H9 (cell line): Measurements from ENCODE around the gene PSMD10. TPM values are rescaled to one million over a fixed set of nuclear protein-coding genes. Genes with fewer than 3 reads are reported as not detected.

Experiments used
- DNase-seq: peaks from one replicate; pipeline ENCODE4 v3.0.0-alpha.2; 2017
- H2AFZ ChIP-seq: one replicate; pipeline ENCODE4 v1.6.1; 2013; ENCODE audit warnings: mild to moderate bottlenecking, low read length, control low read depth, moderate library complexity
- H2AK5ac ChIP-seq: 2 replicates; pipeline ENCODE4 v1.6.1; 2013; ENCODE audit warnings: low read length, control low read depth, mixed read lengths; ENCODE audit not compliant: insufficient read length
- H2BK120ac ChIP-seq: one replicate; pipeline ENCODE4 v1.6.1; 2013; ENCODE audit warnings: low read depth, mild to moderate bottlenecking, low read length, control low read depth, inconsistent platforms; ENCODE audit not compliant: poor library complexity, severe bottlenecking
- H2BK12ac ChIP-seq: 2 replicates; pipeline ENCODE4 v1.6.1; 2013; ENCODE audit warnings: low read length, control low read depth, mixed read lengths, low read depth; ENCODE audit not compliant: insufficient read length
- H2BK15ac ChIP-seq: 2 replicates; pipeline ENCODE4 v1.6.1; 2013; ENCODE audit warnings: low read depth, low read length, control low read depth
- H2BK20ac ChIP-seq: one replicate; pipeline ENCODE4 v1.6.1; 2013; ENCODE audit warnings: low read depth, mild to moderate bottlenecking, low read length, control low read depth, inconsistent platforms; ENCODE audit not compliant: poor library complexity, severe bottlenecking
- H2BK5ac ChIP-seq: 2 replicates; pipeline ENCODE4 v1.6.1; 2013; ENCODE audit warnings: low read length, control low read depth, mixed read lengths; ENCODE audit not compliant: insufficient read length
- H3K14ac ChIP-seq: 2 replicates; pipeline ENCODE4 v1.6.1; 2013; ENCODE audit warnings: low read length, control low read depth; ENCODE audit not compliant: insufficient read depth
- H3K18ac ChIP-seq: 2 replicates; pipeline ENCODE4 v1.6.1; 2013; ENCODE audit warnings: low read depth, mild to moderate bottlenecking, mixed read lengths, low read length, control low read depth; ENCODE audit not compliant: insufficient read length
- H3K23ac ChIP-seq: 2 replicates; pipeline ENCODE4 v1.6.1; 2013; ENCODE audit warnings: low read length, control low read depth, mixed read lengths, low read depth; ENCODE audit not compliant: insufficient read length
- H3K23me2 ChIP-seq: 2 replicates; pipeline ENCODE4 v1.6.1; 2013; ENCODE audit warnings: low read depth, mild to moderate bottlenecking, mixed read lengths, low read length, control low read depth; ENCODE audit not compliant: insufficient read length, poor library complexity, severe bottlenecking
- H3K27ac ChIP-seq: 2 replicates; pipeline ENCODE4 v1.5.1; 2013; ENCODE audit warnings: low read length, control low read depth, mixed read lengths, low read depth; ENCODE audit not compliant: insufficient read length
- H3K27me3 ChIP-seq: 2 replicates; pipeline ENCODE4 v1.6.1; 2013; ENCODE audit warnings: low read length, control low read depth, inconsistent platforms; ENCODE audit not compliant: insufficient read depth
- H3K4ac ChIP-seq: 2 replicates; pipeline ENCODE4 v1.6.1; 2013; ENCODE audit warnings: low read depth, mild to moderate bottlenecking, control low read depth, inconsistent platforms, low read length, moderate library complexity
- H3K4me1 ChIP-seq: 2 replicates; pipeline ENCODE4 v1.6.1; 2013; ENCODE audit warnings: low read length, control low read depth, inconsistent platforms; ENCODE audit not compliant: insufficient read depth
- H3K4me2 ChIP-seq: 2 replicates; pipeline ENCODE4 v1.6.1; 2013; ENCODE audit warnings: low read length, control low read depth, mixed read lengths; ENCODE audit not compliant: insufficient read length, insufficient read depth
- H3K56ac ChIP-seq: 2 replicates; pipeline ENCODE4 v1.6.1; 2013; ENCODE audit warnings: low read depth, mild to moderate bottlenecking, mixed read lengths, low read length, control low read depth; ENCODE audit not compliant: insufficient read length
- H3K79me1 ChIP-seq: 2 replicates; pipeline ENCODE4 v1.6.1; 2013; ENCODE audit warnings: low read depth, mild to moderate bottlenecking, moderate library complexity, low read length, control low read depth, inconsistent platforms; ENCODE audit not compliant: insufficient read depth, poor library complexity, severe bottlenecking
- H3K79me2 ChIP-seq: 2 replicates; pipeline ENCODE4 v1.6.1; 2013; ENCODE audit warnings: low read length, control low read depth, inconsistent platforms; ENCODE audit not compliant: insufficient read depth
- H3K9ac ChIP-seq: 2 replicates; pipeline ENCODE4 v1.6.1; 2013; ENCODE audit warnings: low read length, control low read depth, mixed read lengths; ENCODE audit not compliant: insufficient read length; ENCODE audit errors: extremely low read depth
- H3K9me3 ChIP-seq: one replicate; pipeline ENCODE4 v1.6.1; 2013; ENCODE audit warnings: low read depth, low read length, inconsistent platforms; ENCODE audit not compliant: control insufficient read depth
- H3T11ph ChIP-seq: one replicate; pipeline ENCODE4 v1.6.1; 2013; ENCODE audit warnings: mild to moderate bottlenecking, low read length, control low read depth, inconsistent platforms
- H4K20me1 ChIP-seq: one replicate; pipeline ENCODE4 v1.6.1; 2013; ENCODE audit not compliant: control insufficient read depth, insufficient read length, insufficient read depth
- H4K5ac ChIP-seq: 2 replicates; pipeline ENCODE4 v1.6.1; 2013; ENCODE audit warnings: low read depth, mild to moderate bottlenecking, mixed read lengths, low read length, control low read depth; ENCODE audit not compliant: insufficient read length
- H4K8ac ChIP-seq: replicated peaks from 2 replicates; pipeline ENCODE4 v1.6.1; 2013; ENCODE audit warnings: low read length, control low read depth, mixed read lengths, low read depth; ENCODE audit not compliant: insufficient read length
- H4K91ac ChIP-seq: 2 replicates; pipeline ENCODE4 v1.6.1; 2013; ENCODE audit warnings: low read depth, mild to moderate bottlenecking, moderate library complexity, mixed read lengths, low read length, control low read depth; ENCODE audit not compliant: insufficient read length
- H3K27ac Mint-ChIP-seq, 3 experiments: 2 replicates in 2 of 3; 3 replicates in 1 of 3; pipeline ENCODE4 v1.8.0; 2020 to 2021; ENCODE audit warnings: mixed read lengths in 3 of 3, mild to moderate bottlenecking in 1 of 3, moderate library complexity in 1 of 3
- H3K27me3 Mint-ChIP-seq: 2 replicates; pipeline ENCODE4 v1.8.0; 2021; ENCODE audit warnings: low read depth, mild to moderate bottlenecking, moderate library complexity, mixed read lengths
- H3K36me3 Mint-ChIP-seq, 3 experiments: 2 replicates in 2 of 3; 3 replicates in 1 of 3; pipeline ENCODE4 v1.8.0; 2020 to 2021; ENCODE audit warnings: low read depth in 3 of 3, mixed read lengths in 3 of 3; ENCODE audit not compliant: insufficient read depth in 1 of 3
- H3K4me1 Mint-ChIP-seq, 2 experiments: 2 replicates each; pipeline ENCODE4 v1.8.0; 2020; ENCODE audit warnings: mixed read lengths in 2 of 2
- H3K4me3 Mint-ChIP-seq, 2 experiments: 2 replicates in 1 of 2; 3 replicates in 1 of 2; pipeline ENCODE4 v1.8.0; 2020 to 2021; ENCODE audit warnings: mild to moderate bottlenecking in 2 of 2, mixed read lengths in 2 of 2, moderate library complexity in 1 of 2
- H3K9me3 Mint-ChIP-seq, 2 experiments: 2 replicates in 1 of 2; 3 replicates in 1 of 2; pipeline ENCODE4 v1.8.0; 2020; ENCODE audit warnings: mild to moderate bottlenecking in 2 of 2, mixed read lengths in 2 of 2, moderate library complexity in 1 of 2
- WGBS: extraction: QIAGEN DNeasy Blood & Tissue Kit; methylation state at CpG from one replicate; pipeline ENCODE4 v1.1.7; 2013; ENCODE audit warnings: missing lambda C conversion rate, low lambda C conversion rate, mixed read lengths; ENCODE audit not compliant: insufficient read length; ENCODE audit errors: extremely low coverage; 5-methylcytosine and 5-hydroxymethylcytosine counted together
- total RNA-seq: library from RNA; stranded (reverse); gene quantifications from 2 replicates; pipeline ENCODE4 v1.2.1, GENCODE V29; 2021
- TF ChIP-seq, protein P1 (sequence below): fragments of 200-600 bp; sonication (generic); conservative IDR thresholded peaks from 3 replicates; pipeline ENCODE4 v1.8.0; 2021; ENCODE audit warnings: antibody characterized with exemption, mild to moderate bottlenecking

Gene PSMD10
- total RNA-seq, 1 experiment from 2014 or later: 93.9 TPM

DNA sequence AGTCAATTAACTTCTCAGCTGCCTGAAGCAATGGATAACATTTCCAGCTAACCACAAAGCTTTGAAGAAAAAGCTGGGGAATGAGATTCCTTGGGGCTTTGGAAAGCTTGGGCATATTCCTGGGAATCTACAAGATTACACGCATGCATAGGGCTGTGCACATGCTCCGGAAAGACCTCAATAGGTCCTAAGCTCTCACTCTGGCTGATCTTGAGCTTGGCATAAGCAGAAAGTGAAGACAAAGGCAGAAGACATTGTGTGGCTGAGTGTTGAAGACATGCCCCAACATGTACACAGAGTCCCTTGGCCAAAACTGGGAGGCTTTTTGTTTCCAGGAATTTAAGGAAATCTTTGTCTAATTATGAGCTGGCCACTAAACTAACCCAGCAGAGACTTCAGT lies 31.4 kb upstream of the PSMD10 start:
- no peak overlapping the region for H3K14ac ChIP-seq
- no peaks in the 10 kb centered on the region for H3K9me3 ChIP-seq
- H3K27ac Mint-ChIP-seq: peak overlapping the region in 1 of 3 experiments; percentile 94; a peak in 2 of 7 replicates
- no peak overlapping the region for H3T11ph ChIP-seq
- H2BK12ac ChIP-seq: no peak overlapping the region
- no peaks in the 10 kb centered on the region for H3K27me3 Mint-ChIP-seq
- no peaks in the 10 kb centered on the region for H4K20me1 ChIP-seq
- no peak overlapping the region for H3K4me3 Mint-ChIP-seq
- no peak overlapping the region for H4K8ac ChIP-seq
- no peak overlapping the region for H3K23ac ChIP-seq
- H3K23me2 ChIP-seq: no peaks in the 10 kb centered on the region
- H3K56ac ChIP-seq: no peak overlapping the region
- no peak overlapping the region for H3K4me2 ChIP-seq
- H3K27me3 ChIP-seq: no peaks in the 10 kb centered on the region
- no peak overlapping the region for H3K27ac ChIP-seq
- H4K91ac ChIP-seq: no peak overlapping the region
- TF ChIP-seq, protein P1, sequence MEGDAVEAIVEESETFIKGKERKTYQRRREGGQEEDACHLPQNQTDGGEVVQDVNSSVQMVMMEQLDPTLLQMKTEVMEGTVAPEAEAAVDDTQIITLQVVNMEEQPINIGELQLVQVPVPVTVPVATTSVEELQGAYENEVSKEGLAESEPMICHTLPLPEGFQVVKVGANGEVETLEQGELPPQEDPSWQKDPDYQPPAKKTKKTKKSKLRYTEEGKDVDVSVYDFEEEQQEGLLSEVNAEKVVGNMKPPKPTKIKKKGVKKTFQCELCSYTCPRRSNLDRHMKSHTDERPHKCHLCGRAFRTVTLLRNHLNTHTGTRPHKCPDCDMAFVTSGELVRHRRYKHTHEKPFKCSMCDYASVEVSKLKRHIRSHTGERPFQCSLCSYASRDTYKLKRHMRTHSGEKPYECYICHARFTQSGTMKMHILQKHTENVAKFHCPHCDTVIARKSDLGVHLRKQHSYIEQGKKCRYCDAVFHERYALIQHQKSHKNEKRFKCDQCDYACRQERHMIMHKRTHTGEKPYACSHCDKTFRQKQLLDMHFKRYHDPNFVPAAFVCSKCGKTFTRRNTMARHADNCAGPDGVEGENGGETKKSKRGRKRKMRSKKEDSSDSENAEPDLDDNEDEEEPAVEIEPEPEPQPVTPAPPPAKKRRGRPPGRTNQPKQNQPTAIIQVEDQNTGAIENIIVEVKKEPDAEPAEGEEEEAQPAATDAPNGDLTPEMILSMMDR: no peak
- no peaks in the 10 kb centered on the region for H3K9me3 Mint-ChIP-seq
- H2BK120ac ChIP-seq: no peak overlapping the region
- no peak overlapping the region for H2AFZ ChIP-seq
- H3K9ac ChIP-seq: no peak overlapping the region
- no peak overlapping the region for H3K4ac ChIP-seq
- peaks cover 22 to 32% of the 10 kb centered on the region in 2 experiments for H3K4me1 Mint-ChIP-seq
- no CpG with 5 or more reads among the region's 2 CpGs for WGBS
- DNase-seq: no peak
- no peak overlapping the region for H2BK5ac ChIP-seq
- no peaks in the 10 kb centered on the region for H3K36me3 Mint-ChIP-seq
- H4K5ac ChIP-seq: no peak overlapping the region
- H3K79me2 ChIP-seq: no peaks in the 10 kb centered on the region
- peak overlapping the region; percentile 72 for H3K18ac ChIP-seq
- peaks cover 9% of the 10 kb centered on the region; the same call in 1 of the 2 replicates for H3K4me1 ChIP-seq
- H2BK20ac ChIP-seq: no peak overlapping the region
- H2AK5ac ChIP-seq: no peak overlapping the region
- no peak overlapping the region for H2BK15ac ChIP-seq
- H3K79me1 ChIP-seq: no peaks in the 10 kb centered on the region
